ENCODE data around the gene PRDX5.

PRDX5 gene

GRCh38 chr11:64371201-64371600 lies 53.3 kb downstream of the PRDX5 start:
- Histone ChIP-seq H3K4me3 (ENCODE audit: low read depth in 1 of 2, low read length in 1 of 2) (no peak overlapping the region), H3K9me3 (no peaks in the 10 kb centered on the region), H3K27ac (no peak overlapping the region), H3K4me1 (ENCODE audit: control insufficient read depth in 1 of 2, insufficient read depth in 1 of 2, low read depth in 1 of 2, low read length in 1 of 2) (no peaks in the 10 kb centered on the region), H3K27me3 (no peaks in the 10 kb centered on the region), H3K36me3 (peaks cover 51% of the 10 kb centered on the region)
- TF ChIP-seq, protein P1, sequence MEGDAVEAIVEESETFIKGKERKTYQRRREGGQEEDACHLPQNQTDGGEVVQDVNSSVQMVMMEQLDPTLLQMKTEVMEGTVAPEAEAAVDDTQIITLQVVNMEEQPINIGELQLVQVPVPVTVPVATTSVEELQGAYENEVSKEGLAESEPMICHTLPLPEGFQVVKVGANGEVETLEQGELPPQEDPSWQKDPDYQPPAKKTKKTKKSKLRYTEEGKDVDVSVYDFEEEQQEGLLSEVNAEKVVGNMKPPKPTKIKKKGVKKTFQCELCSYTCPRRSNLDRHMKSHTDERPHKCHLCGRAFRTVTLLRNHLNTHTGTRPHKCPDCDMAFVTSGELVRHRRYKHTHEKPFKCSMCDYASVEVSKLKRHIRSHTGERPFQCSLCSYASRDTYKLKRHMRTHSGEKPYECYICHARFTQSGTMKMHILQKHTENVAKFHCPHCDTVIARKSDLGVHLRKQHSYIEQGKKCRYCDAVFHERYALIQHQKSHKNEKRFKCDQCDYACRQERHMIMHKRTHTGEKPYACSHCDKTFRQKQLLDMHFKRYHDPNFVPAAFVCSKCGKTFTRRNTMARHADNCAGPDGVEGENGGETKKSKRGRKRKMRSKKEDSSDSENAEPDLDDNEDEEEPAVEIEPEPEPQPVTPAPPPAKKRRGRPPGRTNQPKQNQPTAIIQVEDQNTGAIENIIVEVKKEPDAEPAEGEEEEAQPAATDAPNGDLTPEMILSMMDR (IDR thresholded peaks at IDR 0.05), result no peak
